Measurements from ENCODE around the gene STK32C.

GRCh38 chr10:132241086-132241485 lies 66.7 kb downstream of the STK32C start:
- TF ChIP-seq CTCF (IDR thresholded peaks at IDR 0.05) (no peak), EZH2 (IDR thresholded peaks at IDR 0.05; ENCODE audit: borderline replicate concordance, insufficient read depth, low read depth, low read length, poor library complexity, severe bottlenecking) (no peak)

Measured in B cell (primary cell).